AG04449 (cell line): ENCODE data around the gene RUNX1.

Source experiments
- CTCF ChIA-PET: fragments of 350-600 bp; formaldehyde crosslinking; extraction: SDS; loops from one replicate; lab custom pipeline; 2021; ENCODE audit warnings: antibody characterized with exemption; lab: Yijun Ruan, JAX
- POLR2A ChIA-PET: fragments of 400-600, 350-600 bp; formaldehyde crosslinking; extraction: SDS; loops from one replicate; lab custom pipeline; 2020; ENCODE audit warnings: antibody characterized with exemption, inconsistent platforms; lab: Yijun Ruan, JAX
- DNase-seq: peaks from one replicate; pipeline ENCODE4 v3.0.0-alpha.2; 2010; ENCODE audit warnings: low read depth, low spot score
- H3K4me3 ChIP-seq: 2 replicates; pipeline ENCODE4 v1.5.1; 2011; ENCODE audit warnings: low read depth, mild to moderate bottlenecking, control low read depth, low read length
- TF ChIP-seq, protein P1 (sequence below): IDR thresholded peaks from one replicate; pipeline ENCODE4 v1.5.1; 2011; ENCODE audit warnings: mild to moderate bottlenecking, moderate library complexity, low read length, control low read depth, inconsistent platforms; ENCODE audit not compliant: insufficient read depth; ENCODE audit errors: missing control alignments

Gene RUNX1

DNA sequence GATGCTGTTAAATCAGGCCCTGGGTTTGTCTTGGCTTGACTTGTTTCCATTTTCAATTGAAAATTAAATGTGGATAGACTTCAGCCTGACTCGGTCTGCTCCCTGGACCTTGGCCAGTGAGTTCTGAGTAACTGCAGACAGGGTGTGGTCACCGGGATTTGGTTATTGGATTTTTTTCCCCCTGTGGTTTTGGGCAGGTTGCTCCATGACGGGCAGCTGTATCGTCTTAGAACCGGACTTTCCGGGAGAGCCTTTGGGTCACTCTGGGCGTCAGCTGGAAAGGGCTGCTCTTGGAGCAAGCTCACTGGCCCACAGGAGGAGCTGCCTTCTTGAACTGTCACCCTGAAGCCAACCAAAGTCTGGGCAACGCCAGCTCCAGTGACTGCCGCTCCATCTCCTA, 305.3 kb downstream of the RUNX1 start:
- ChIA-PET POLR2A (no interaction called here), CTCF (interaction anchor here (0.8 to 4.4 kb wide), 12 partner anchors 14 to 1284 kb away, joined by 3 to 85 read pairs (median 4); no protein-coding TSS in a partner anchor)
- TF ChIP-seq, protein P1, sequence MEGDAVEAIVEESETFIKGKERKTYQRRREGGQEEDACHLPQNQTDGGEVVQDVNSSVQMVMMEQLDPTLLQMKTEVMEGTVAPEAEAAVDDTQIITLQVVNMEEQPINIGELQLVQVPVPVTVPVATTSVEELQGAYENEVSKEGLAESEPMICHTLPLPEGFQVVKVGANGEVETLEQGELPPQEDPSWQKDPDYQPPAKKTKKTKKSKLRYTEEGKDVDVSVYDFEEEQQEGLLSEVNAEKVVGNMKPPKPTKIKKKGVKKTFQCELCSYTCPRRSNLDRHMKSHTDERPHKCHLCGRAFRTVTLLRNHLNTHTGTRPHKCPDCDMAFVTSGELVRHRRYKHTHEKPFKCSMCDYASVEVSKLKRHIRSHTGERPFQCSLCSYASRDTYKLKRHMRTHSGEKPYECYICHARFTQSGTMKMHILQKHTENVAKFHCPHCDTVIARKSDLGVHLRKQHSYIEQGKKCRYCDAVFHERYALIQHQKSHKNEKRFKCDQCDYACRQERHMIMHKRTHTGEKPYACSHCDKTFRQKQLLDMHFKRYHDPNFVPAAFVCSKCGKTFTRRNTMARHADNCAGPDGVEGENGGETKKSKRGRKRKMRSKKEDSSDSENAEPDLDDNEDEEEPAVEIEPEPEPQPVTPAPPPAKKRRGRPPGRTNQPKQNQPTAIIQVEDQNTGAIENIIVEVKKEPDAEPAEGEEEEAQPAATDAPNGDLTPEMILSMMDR: no peak
- no peak for DNase-seq
- H3K4me3 ChIP-seq: no peak overlapping the region

DNA sequence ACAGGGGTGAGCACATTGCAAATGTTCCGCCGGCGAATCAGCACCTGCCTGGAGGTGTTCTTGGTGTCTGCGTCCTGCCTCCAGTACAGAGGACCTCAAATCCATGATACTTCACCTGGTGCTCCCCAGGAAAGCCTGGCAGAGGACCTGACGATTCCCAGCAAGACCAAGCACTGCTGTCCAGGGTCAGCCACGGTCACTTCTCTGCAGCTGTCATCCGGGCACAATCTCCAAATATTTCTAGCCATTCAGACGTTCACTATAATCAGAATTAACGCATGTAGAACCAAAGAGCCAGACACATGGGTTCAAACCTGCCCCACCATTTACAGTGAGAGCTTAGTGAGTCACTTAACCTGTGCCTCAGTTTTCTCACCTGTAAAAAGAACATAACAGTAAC, 305.8 kb downstream of the RUNX1 start:
- POLR2A ChIA-PET: no interaction called here

DNA sequence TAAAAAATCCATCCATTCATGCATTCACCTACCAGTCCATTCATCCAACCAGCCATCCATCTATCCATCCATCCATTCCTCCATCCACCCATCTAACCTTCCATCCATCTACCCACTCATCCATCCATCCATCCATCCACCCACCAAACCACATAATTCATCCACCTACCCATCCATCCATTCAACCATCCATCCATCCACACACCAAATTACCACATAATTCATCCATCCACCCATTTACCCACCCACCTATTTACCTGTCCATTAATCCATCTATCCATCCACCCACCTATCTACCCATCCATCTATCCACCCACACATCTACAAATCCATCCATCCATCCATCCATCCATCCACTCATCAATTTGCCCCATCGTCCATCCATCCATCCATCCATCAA, 308.9 kb downstream of the RUNX1 start:
- DNase-seq: no peak
- no peak overlapping the region for H3K4me3 ChIP-seq
- CTCF ChIA-PET: no interaction called here
- POLR2A ChIA-PET: no interaction called here
- TF ChIP-seq, protein P1: no peak

More for the DNA sequence above, 305.8 kb downstream of the RUNX1 start:
- no peak overlapping the region for H3K4me3 ChIP-seq
- CTCF ChIA-PET: interaction anchor here (0.8 to 4.4 kb wide), 11 partner anchors 14 to 1285 kb away, joined by 3 to 85 read pairs (median 4); no protein-coding TSS in a partner anchor
- TF ChIP-seq, protein P1: no peak
- DNase-seq: no peak
